ENCODE data around the gene TSHZ1. TPM values are rescaled to one million over a fixed set of nuclear protein-coding genes. Genes with fewer than 3 reads are reported as not detected.

Gene TSHZ1
- total and polyA plus RNA-seq, 4 donors, result 6.2 to 19.9 (median 11.2) TPM

GRCh38 chr18:75337348-75337747 lies 126.8 kb downstream of the TSHZ1 start:
- no peaks in the 10 kb centered on the region for H3K36me3 ChIP-seq (ENCODE audit: control insufficient read depth in 4 of 4, insufficient read depth in 4 of 4, low read length in 4 of 4)
- no peaks in the 10 kb centered on the region for H3K27me3 ChIP-seq (ENCODE audit: control insufficient read depth in 3 of 3, insufficient read depth in 3 of 3, low read length in 2 of 3)
- peaks cover 0 to 11% (median 0%) of the 10 kb centered on the region in 5 donors for H3K4me1 ChIP-seq (ENCODE audit: control insufficient read depth in 5 of 5, insufficient read depth in 5 of 5, low read length in 5 of 5)
- H3K4me3 ChIP-seq, result no peak overlapping the region
- TF ChIP-seq CTCF (IDR thresholded peaks at IDR 0.05; ENCODE audit: control extremely low read depth, extremely low read depth), result no peak
- H3K9ac ChIP-seq (ENCODE audit: insufficient read depth in 1 of 2, low read length in 2 of 2), result no peak overlapping the region
- WGBS, 2 donors, result 89 to 91% methylated on average over 7 of the region's 7 CpGs
- ATAC-seq (ENCODE audit: insufficient read depth, low FRiP score) (no peak), DNase-seq (no peak)
- H3K9me3 ChIP-seq (ENCODE audit: control insufficient read depth in 4 of 4, insufficient read depth in 3 of 4, low read length in 3 of 4), result peaks cover 0 to 1% (median 0%) of the 10 kb centered on the region in 4 donors
- H3K27ac ChIP-seq (ENCODE audit: low read depth in 1 of 2, low read length in 1 of 2), result no peak overlapping the region

- no peak overlapping the region for H3K9ac ChIP-seq (ENCODE audit: insufficient read depth in 1 of 2, low read length in 2 of 2)
- TF ChIP-seq CTCF (IDR thresholded peaks at IDR 0.05; ENCODE audit: control extremely low read depth, extremely low read depth), result no peak
- H3K4me3 ChIP-seq, result no peak overlapping the region
- no peaks in the 10 kb centered on the region for H3K36me3 ChIP-seq (ENCODE audit: control insufficient read depth in 4 of 4, insufficient read depth in 4 of 4, low read length in 4 of 4)
- 84 to 89% methylated on average over 13 of the region's 13 CpGs for WGBS, 2 donors
- peaks cover 0 to 18% (median 0%) of the 10 kb centered on the region in 5 donors for H3K4me1 ChIP-seq (ENCODE audit: control insufficient read depth in 5 of 5, insufficient read depth in 5 of 5, low read length in 5 of 5)
- no peak for ATAC-seq (ENCODE audit: insufficient read depth, low FRiP score)
- peaks cover 0 to 1% (median 0%) of the 10 kb centered on the region in 4 donors for H3K9me3 ChIP-seq (ENCODE audit: control insufficient read depth in 4 of 4, insufficient read depth in 3 of 4, low read length in 3 of 4)
- DNase-seq, result no peak
- H3K27ac ChIP-seq (ENCODE audit: low read depth in 1 of 2, low read length in 1 of 2), result no peak overlapping the region
- no peaks in the 10 kb centered on the region for H3K27me3 ChIP-seq (ENCODE audit: control insufficient read depth in 3 of 3, insufficient read depth in 3 of 3, low read length in 2 of 3)
Observed at GRCh38 chr18:75338631-75339030, 128.0 kb downstream of the TSHZ1 start.

Other genes with a start within 250 kb of the TSHZ1 start
- gene PTGR3, start 1.7 kb upstream of the TSHZ1 start, total RNA-seq, result 10 to 100 TPM; 21.7 to 22.2 TPM
- gene PTGR3, start 1.7 kb upstream of the TSHZ1 start, polyA plus RNA-seq, result 10 to 100 TPM; 10.1 to 21.2 TPM
- gene SMIM21, start 216.9 kb downstream of the TSHZ1 start, total RNA-seq, result not detected
- gene SMIM21, start 216.9 kb downstream of the TSHZ1 start, polyA plus RNA-seq, result not detected